ENCODE measurements around the gene KRT79. TPM values are rescaled to one million over a fixed set of nuclear protein-coding genes. Genes with fewer than 3 reads are reported as not detected.
A peak's percentile ranks its signal among the peaks of the same experiment; 100 is the strongest.

KRT79 gene
- polyA plus RNA-seq, 1 experiment = 0.04 TPM

GRCh38 chr12:52867642-52868041, 33.5 kb upstream of the KRT79 start:
- ChIA-PET POLR2A (interaction anchor here (0.6 to 0.7 kb wide), 2 partner anchors 229 to 374 kb away, joined by 3 to 7 read pairs; no protein-coding TSS in a partner anchor), CTCF (interaction anchor here (0.5 to 3.2 kb wide), 8 partner anchors 12 to 844 kb away, joined by 3 to 27 read pairs (median 4); no protein-coding TSS in a partner anchor)
- no peak overlapping the region for H3K4me3 ChIP-seq (ENCODE audit: low read depth, low read length)
- DNase-seq (ENCODE audit: low read depth, low spot score) = no peak
- H3K9me3 ChIP-seq (ENCODE audit: control insufficient read depth, insufficient read depth, low read length) = no peaks in the 10 kb centered on the region; the same call in 1 of the 2 replicates
- TF ChIP-seq, protein P1, sequence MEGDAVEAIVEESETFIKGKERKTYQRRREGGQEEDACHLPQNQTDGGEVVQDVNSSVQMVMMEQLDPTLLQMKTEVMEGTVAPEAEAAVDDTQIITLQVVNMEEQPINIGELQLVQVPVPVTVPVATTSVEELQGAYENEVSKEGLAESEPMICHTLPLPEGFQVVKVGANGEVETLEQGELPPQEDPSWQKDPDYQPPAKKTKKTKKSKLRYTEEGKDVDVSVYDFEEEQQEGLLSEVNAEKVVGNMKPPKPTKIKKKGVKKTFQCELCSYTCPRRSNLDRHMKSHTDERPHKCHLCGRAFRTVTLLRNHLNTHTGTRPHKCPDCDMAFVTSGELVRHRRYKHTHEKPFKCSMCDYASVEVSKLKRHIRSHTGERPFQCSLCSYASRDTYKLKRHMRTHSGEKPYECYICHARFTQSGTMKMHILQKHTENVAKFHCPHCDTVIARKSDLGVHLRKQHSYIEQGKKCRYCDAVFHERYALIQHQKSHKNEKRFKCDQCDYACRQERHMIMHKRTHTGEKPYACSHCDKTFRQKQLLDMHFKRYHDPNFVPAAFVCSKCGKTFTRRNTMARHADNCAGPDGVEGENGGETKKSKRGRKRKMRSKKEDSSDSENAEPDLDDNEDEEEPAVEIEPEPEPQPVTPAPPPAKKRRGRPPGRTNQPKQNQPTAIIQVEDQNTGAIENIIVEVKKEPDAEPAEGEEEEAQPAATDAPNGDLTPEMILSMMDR (IDR thresholded peaks at IDR 0.05; ENCODE audit: low read depth, low read length) = no peak
- no peaks in the 10 kb centered on the region for H3K27me3 ChIP-seq (ENCODE audit: control insufficient read depth, insufficient read depth, low read length)
- H3K27ac ChIP-seq (ENCODE audit: low read depth, low read length) = no peak overlapping the region

DNA sequence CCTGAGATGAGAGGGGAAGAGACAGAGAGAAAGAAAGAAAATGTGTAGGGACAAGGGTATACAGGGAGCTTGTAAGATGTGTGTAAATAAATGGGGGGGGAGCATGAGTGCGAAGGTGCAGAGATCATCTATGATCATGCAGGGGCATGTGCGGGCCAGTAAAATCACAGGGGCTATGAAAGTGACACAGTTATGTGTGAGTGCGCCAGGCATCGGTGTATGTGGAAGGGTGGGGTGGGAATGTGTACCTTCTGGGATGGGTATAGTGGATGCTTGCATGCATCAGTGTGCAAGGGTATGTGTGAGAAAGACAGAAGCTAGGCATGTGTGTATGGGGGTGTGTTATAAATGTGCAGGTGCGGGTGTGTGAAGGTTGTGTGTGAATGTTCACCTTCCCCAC, 33.0 kb upstream of the KRT79 start:
- Histone ChIP-seq H3K27me3 (ENCODE audit: control insufficient read depth, insufficient read depth, low read length) (no peaks in the 10 kb centered on the region), H3K4me3 (ENCODE audit: low read depth, low read length) (no peak overlapping the region), H3K27ac (ENCODE audit: low read depth, low read length) (no peak overlapping the region), H3K9me3 (ENCODE audit: control insufficient read depth, insufficient read depth, low read length) (no peaks in the 10 kb centered on the region; the same call in 1 of the 2 replicates)
- POLR2A ChIA-PET = no interaction called here
- CTCF ChIA-PET = interaction anchor here (0.6 to 3.2 kb wide), 12 partner anchors 12 to 712 kb away, joined by 3 to 27 read pairs (median 4); no protein-coding TSS in a partner anchor
- DNase-seq (ENCODE audit: low read depth, low spot score) = no peak
- TF ChIP-seq, protein P1 (IDR thresholded peaks at IDR 0.05; ENCODE audit: low read depth, low read length) = no peak

GRCh38 chr12:52865090-52865944, 31.2 kb upstream of the KRT79 start:
- no peaks in the 10 kb centered on the region; the same call in 1 of the 2 replicates for H3K9me3 ChIP-seq (ENCODE audit: control insufficient read depth, insufficient read depth, low read length)
- POLR2A ChIA-PET = no interaction called here
- no peak overlapping the region for H3K27ac ChIP-seq (ENCODE audit: low read depth, low read length)
- H3K4me3 ChIP-seq (ENCODE audit: low read depth, low read length) = no peak overlapping the region
- peak; percentile 47 for DNase-seq (ENCODE audit: low read depth, low spot score)
- peaks cover 3% of the 10 kb centered on the region for H3K27me3 ChIP-seq (ENCODE audit: control insufficient read depth, insufficient read depth, low read length)
- TF ChIP-seq, protein P1 (IDR thresholded peaks at IDR 0.05; ENCODE audit: low read depth, low read length) = peak; percentile 89
- CTCF ChIA-PET = interaction anchor here (0.5 to 3.4 kb wide), 23 partner anchors 9 to 840 kb away, joined by 3 to 27 read pairs (median 3); partner anchors contain the start of genes KRT76 and KRT78

DNA sequence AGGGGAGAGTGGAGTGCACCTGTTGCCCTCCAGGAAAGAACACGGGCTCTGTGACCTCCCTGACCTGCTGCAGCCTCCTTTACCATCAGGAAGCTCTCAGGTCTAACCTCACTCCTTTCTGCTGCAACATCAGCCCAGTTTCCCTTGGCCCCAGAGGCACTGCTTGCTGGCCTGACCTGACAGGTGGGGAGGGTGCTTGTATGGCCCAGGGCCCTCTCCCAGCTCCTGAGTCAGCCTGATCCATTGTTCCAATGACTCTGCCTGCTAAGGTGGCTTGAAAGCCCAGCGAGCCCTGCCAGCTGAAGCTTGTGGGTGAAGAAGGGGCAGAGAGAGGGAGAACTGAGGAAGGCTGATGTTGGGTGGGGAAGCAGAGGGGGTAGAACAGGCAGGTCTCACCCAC, 27.9 kb upstream of the KRT79 start:
- DNase-seq (ENCODE audit: low read depth, low spot score) = no peak
- Histone ChIP-seq H3K27ac (ENCODE audit: low read depth, low read length) (no peak overlapping the region), H3K4me3 (ENCODE audit: low read depth, low read length) (no peak overlapping the region), H3K27me3 (ENCODE audit: control insufficient read depth, insufficient read depth, low read length) (peaks cover 3% of the 10 kb centered on the region), H3K9me3 (ENCODE audit: control insufficient read depth, insufficient read depth, low read length) (no peaks in the 10 kb centered on the region)
- TF ChIP-seq, protein P1 (IDR thresholded peaks at IDR 0.05; ENCODE audit: low read depth, low read length) = no peak
- ChIA-PET POLR2A (no interaction called here), CTCF (interaction anchor here (0.8 to 1.0 kb wide), 3 partner anchors 9 to 490 kb away, joined by 3 to 4 read pairs (median 4); no protein-coding TSS in a partner anchor)

- Histone ChIP-seq H3K27ac (ENCODE audit: low read depth, low read length) (no peak overlapping the region), H3K4me3 (ENCODE audit: low read depth, low read length) (no peak overlapping the region), H3K27me3 (ENCODE audit: control insufficient read depth, insufficient read depth, low read length) (peaks cover 3% of the 10 kb centered on the region), H3K9me3 (ENCODE audit: control insufficient read depth, insufficient read depth, low read length) (no peaks in the 10 kb centered on the region)
- TF ChIP-seq, protein P1 (IDR thresholded peaks at IDR 0.05; ENCODE audit: low read depth, low read length) = no peak
- DNase-seq (ENCODE audit: low read depth, low spot score) = no peak
- ChIA-PET CTCF (interaction anchor here (0.8 to 1.0 kb wide), 3 partner anchors 9 to 489 kb away, joined by 3 to 4 read pairs (median 4); no protein-coding TSS in a partner anchor), POLR2A (no interaction called here)
These were observed 27.4 kb upstream of the KRT79 start for GRCh38 chr12:52861511-52861910.
